NCI-H128 (cell line): ENCODE data around the gene MRPL28.
"Not testable (repeated sequence)": the region's sequence is repeated elsewhere in the genome, so short reads cannot be mapped to it uniquely, and the experiment has no call there.

Experiments used
- DNase-seq: peaks from one replicate; lab custom pipeline; 2025; ENCODE audit not compliant: unreplicated experiment; lab: John Stamatoyannopoulos, UW

Gene MRPL28

GRCh38 chr16:360698-361336 lies 9.5 kb downstream of the MRPL28 start:
- DNase-seq, result no peak

- DNase-seq, result no peak
These were observed 10.3 kb downstream of the MRPL28 start for GRCh38 chr16:359871-360697.

GRCh38 chr16:359067-359763 lies 11.1 kb downstream of the MRPL28 start:
- DNase-seq, result no peak

- DNase-seq, result no peak
These were observed 13.6 kb downstream of the MRPL28 start for GRCh38 chr16:356741-357140.

- no peak for DNase-seq
These were observed 15.3 kb downstream of the MRPL28 start for GRCh38 chr16:354971-355461.

- DNase-seq, result no peak
These were observed 16.0 kb downstream of the MRPL28 start for GRCh38 chr16:354291-354881.

- no peak for DNase-seq
These were observed 16.7 kb downstream of the MRPL28 start for GRCh38 chr16:353404-354290.

GRCh38 chr16:352547-353403 lies 17.6 kb downstream of the MRPL28 start, which contains the start of gene AXIN1:
AXIN1 (minus strand) TSS chr16:352723; CDS start chr16:347025, 5,698 bp downstream.
- peak; percentile 77 for DNase-seq

GRCh38 chr16:351804-352520 lies 18.4 kb downstream of the MRPL28 start:
- no peak for DNase-seq

- DNase-seq, result no peak
These were observed 20.1 kb downstream of the MRPL28 start for GRCh38 chr16:350203-350602.

GRCh38 chr16:349211-349610 lies 21.1 kb downstream of the MRPL28 start:
- DNase-seq, result no peak

GRCh38 chr16:348495-348894 lies 21.8 kb downstream of the MRPL28 start:
- DNase-seq, result not testable (repeated sequence)

- no peak for DNase-seq
These were observed 23.1 kb downstream of the MRPL28 start for GRCh38 chr16:347203-347602.

- no peak for DNase-seq
These were observed 23.8 kb downstream of the MRPL28 start for GRCh38 chr16:346587-346986.

GRCh38 chr16:345772-346171 lies 24.6 kb downstream of the MRPL28 start:
- DNase-seq, result no peak

- no peak for DNase-seq
These were observed 27.7 kb downstream of the MRPL28 start for GRCh38 chr16:342455-343213.

GRCh38 chr16:341974-342336 lies 28.4 kb downstream of the MRPL28 start:
- not testable (repeated sequence) for DNase-seq
